Endothelial cell of umbilical vein (primary cell): ENCODE data around the gene MACROD2. TPM values are rescaled to one million over a fixed set of nuclear protein-coding genes. Genes with fewer than 3 reads are reported as not detected.

Experiments used
- BruUV-seq: library from RNA; stranded (reverse); fragments of 400-500 nt; replicated peaks from 2 replicates; lab custom pipeline; 2021; lab: Mats Ljungman, UMichigan
- CTCF ChIA-PET: fragments of 300-600, 350-600 bp; sonication (Branson Sonifier 250); formaldehyde crosslinking; loops from one replicate; lab custom pipeline; 2021; ENCODE audit warnings: antibody characterized with exemption, inconsistent platforms; lab: Charles Lee
- POLR2A ChIA-PET: fragments of 300-600, 350-600 bp; sonication (Branson Sonifier 250); formaldehyde crosslinking; loops from one replicate; lab custom pipeline; 2021; ENCODE audit warnings: antibody characterized with exemption, inconsistent platforms; lab: Charles Lee
- DNase-seq: peaks from one replicate; pipeline ENCODE4 v3.0.0-alpha.2; 2011; ENCODE audit warnings: low read depth, low spot score
- FAIRE-seq: peaks from 2 replicates; lab custom pipeline; 2011; peaks lifted over from hg19 to GRCh38; lab: Jason Lieb, UNC
- H2AFZ ChIP-seq: 2 replicates; pipeline ENCODE4 v1.6.0; 2012; ENCODE audit warnings: low read depth, low read length, control low read depth, inconsistent platforms
- H3K27ac ChIP-seq: 2 replicates; pipeline ENCODE4 v1.5.1; 2011; ENCODE audit warnings: low read depth, mild to moderate bottlenecking, control low read depth, low read length, moderate library complexity; ENCODE audit not compliant: insufficient read depth
- H3K27me3 ChIP-seq, 2 experiments: 2 replicates each; pipeline versions ENCODE4 v1.6.0 to v1.6.1; 2011; ENCODE audit warnings: low read length in 2 of 2, mixed read lengths in 1 of 2; ENCODE audit not compliant: control insufficient read depth in 2 of 2, insufficient read depth in 2 of 2
- H3K36me3 ChIP-seq, 2 experiments: 2 replicates in 1 of 2; 3 replicates in 1 of 2; pipeline ENCODE4 v1.5.1; 2011; ENCODE audit warnings: low read length in 2 of 2, mild to moderate bottlenecking in 1 of 2, moderate library complexity in 1 of 2; ENCODE audit not compliant: control insufficient read depth in 2 of 2, insufficient read depth in 2 of 2; ENCODE audit errors: extremely low read depth in 1 of 2
- H3K4me1 ChIP-seq: 3 replicates; pipeline ENCODE4 v1.5.1; 2011; ENCODE audit warnings: mild to moderate bottlenecking, low read length; ENCODE audit not compliant: control insufficient read depth, insufficient read depth; ENCODE audit errors: extremely low read depth
- H3K4me2 ChIP-seq: 2 replicates; pipeline ENCODE4 v1.6.1; 2011; ENCODE audit warnings: low read length, control low read depth, mixed read lengths; ENCODE audit not compliant: insufficient read depth
- H3K4me3 ChIP-seq, 3 experiments: fragments of 200-600 bp in 1 of 3; sonication (generic), shearing (Covaris generic) in 1 of 3; replicated peaks in 1 of 3; 2 replicates each; pipeline ENCODE4 v1.5.1; 2011 to 2016; ENCODE audit warnings: control low read depth in 3 of 3, low read length in 3 of 3, mild to moderate bottlenecking in 2 of 3, inconsistent platforms in 1 of 3, low read depth in 1 of 3, moderate library complexity in 1 of 3; ENCODE audit not compliant: insufficient read depth in 1 of 3
- H3K79me2 ChIP-seq: 2 replicates; pipeline ENCODE4 v1.6.0; 2012; ENCODE audit warnings: low read length, inconsistent platforms; ENCODE audit not compliant: control insufficient read depth, insufficient read depth
- H3K9ac ChIP-seq: replicated peaks from 2 replicates; pipeline ENCODE3; 2011; ENCODE audit warnings: low read length, control low read depth; ENCODE audit not compliant: insufficient read depth; ENCODE audit errors: extremely low read depth
- H3K9me1 ChIP-seq: replicated peaks from 3 replicates; pipeline ENCODE4 v1.6.0; 2011; ENCODE audit warnings: mild to moderate bottlenecking, low read length; ENCODE audit not compliant: control insufficient read depth, insufficient read depth; ENCODE audit errors: extremely low read depth
- H3K9me3 ChIP-seq: replicated peaks from 2 replicates; pipeline ENCODE4 v1.5.1; 2012; ENCODE audit warnings: low read length, inconsistent platforms; ENCODE audit not compliant: control insufficient read depth, insufficient read depth
- H4K20me1 ChIP-seq: replicated peaks from 2 replicates; pipeline ENCODE3; 2011; ENCODE audit warnings: mild to moderate bottlenecking, low read length; ENCODE audit not compliant: control insufficient read depth, insufficient read depth; ENCODE audit errors: extremely low read depth
- EZH2 ChIP-seq: IDR thresholded peaks from 2 replicates; pipeline ENCODE4 v1.6.1; 2012; ENCODE audit warnings: borderline replicate concordance, low read depth, mild to moderate bottlenecking, moderate library complexity, low read length, inconsistent platforms; ENCODE audit not compliant: severe bottlenecking
- FOS ChIP-seq: IDR thresholded peaks from 2 replicates; pipeline ENCODE4 v1.6.1; 2011; ENCODE audit warnings: mild to moderate bottlenecking, low read length, moderate library complexity, borderline replicate concordance; ENCODE audit not compliant: insufficient read depth
- GATA2 ChIP-seq: IDR thresholded peaks from 2 replicates; pipeline ENCODE4 v1.7.0; 2011; ENCODE audit warnings: low read depth, mild to moderate bottlenecking, moderate library complexity, mixed read lengths, low read length; ENCODE audit not compliant: insufficient read length, insufficient read depth
- JUN ChIP-seq: IDR thresholded peaks from 2 replicates; pipeline ENCODE4 v1.6.1; 2011; ENCODE audit warnings: borderline replicate concordance, low read depth; ENCODE audit not compliant: insufficient read length, insufficient read depth
- MYC ChIP-seq: IDR thresholded peaks from one replicate; pipeline ENCODE4 v1.6.1; 2011; ENCODE audit warnings: mild to moderate bottlenecking, low read depth, low read length
- POLR2A ChIP-seq: IDR thresholded peaks from 2 replicates; pipeline ENCODE4 v1.6.1; 2012; ENCODE audit warnings: low read depth, mild to moderate bottlenecking, control low read depth, low read length
- POLR2AphosphoS5 ChIP-seq: IDR thresholded peaks from 2 replicates; pipeline ENCODE4 v1.6.1; 2012; ENCODE audit warnings: low read depth, mild to moderate bottlenecking, control low read depth, low read length, moderate library complexity; ENCODE audit not compliant: insufficient read depth
- dilution Hi-C: fragments of 300-500 bp; cut with MboI; formaldehyde crosslinking; loops from one replicate; pipeline ENCODE4 v1.15.0; 2019; ENCODE audit warnings: low sequenced_read_pairs; ENCODE audit not compliant: extremely low pct_ligation_motif_present
- intact Hi-C: fragments of 100-400 bp; cut with micrococcal nuclease; formaldehyde crosslinking; loops from one replicate; pipeline ENCODE4 v1.10.0; 2022
- polyA plus RNA-seq, 4 experiments: library from polyadenylated mRNA; depleted of rRNA in 3 of 4; stranded (reverse) in 3 of 4; unstranded in 1 of 4; fragments of >200 nt; gene quantifications; 2 replicates each; pipeline versions ENCODE4 v1.2.1 to v1.2.3, GENCODE V29; 2011 to 2012; ENCODE audit warnings: missing spikeins in 1 of 4
- total RNA-seq: library from RNA; stranded (reverse); gene quantifications from 2 replicates; pipeline ENCODE4 v1.2.3, GENCODE V29; 2021
- TF ChIP-seq, protein P1 (sequence below): IDR thresholded peaks from 2 replicates; pipeline ENCODE4 v1.6.1; 2011; ENCODE audit not compliant: insufficient read depth, insufficient read length
- TF ChIP-seq, protein P2 (sequence below), 2 donors: IDR thresholded peaks; 1 replicate in 1 of 2; 2 replicates in 1 of 2; pipeline ENCODE4 v1.5.1; 2011; ENCODE audit warnings: low read length in 2 of 2, mild to moderate bottlenecking in 2 of 2, moderate library complexity in 2 of 2, control low read depth in 1 of 2, inconsistent platforms in 1 of 2, low read depth in 1 of 2; ENCODE audit not compliant: insufficient read depth in 1 of 2; ENCODE audit errors: extremely low read depth in 1 of 2

The MACROD2 gene
- total and polyA plus RNA-seq, 2 donors (not counting 3 experiments of a cell fraction or from before 2014, with no cell fraction given): 0.11 to 0.73 TPM

DNA sequence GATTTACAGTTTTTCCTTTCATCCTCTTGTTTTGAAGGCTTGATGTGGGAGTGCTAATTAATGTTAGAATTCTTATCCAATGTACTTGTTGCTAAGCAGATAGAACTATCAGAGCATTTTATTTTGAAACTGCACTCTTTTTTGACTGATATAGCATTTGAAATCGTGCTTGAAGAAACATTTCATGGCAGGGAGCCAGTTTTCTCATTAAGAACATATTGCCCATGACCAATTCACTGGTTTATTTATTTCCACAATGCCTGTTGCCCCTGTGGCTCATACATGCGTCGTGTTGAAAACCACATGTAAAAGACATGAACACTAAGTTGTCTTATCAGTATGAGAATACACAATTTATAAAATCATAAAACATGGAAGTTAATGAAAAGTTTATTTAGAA, 821.8 kb downstream of the MACROD2 start:
- no peaks in the 10 kb centered on the region for H3K9me1 ChIP-seq
- dilution Hi-C loops (no loop called here), intact Hi-C loops (no loop called here)
- H3K27me3 ChIP-seq: no peaks in the 10 kb centered on the region
- BruUV-seq: no TSS peak
- no peaks in the 10 kb centered on the region for H3K9me3 ChIP-seq
- H3K4me3 ChIP-seq: no peak overlapping the region
- H2AFZ ChIP-seq: no peak overlapping the region
- H3K4me1 ChIP-seq: no peaks in the 10 kb centered on the region
- no peak overlapping the region for H3K27ac ChIP-seq
- no peaks in the 10 kb centered on the region for H3K79me2 ChIP-seq
- TF ChIP-seq GATA2: no peak
- TF ChIP-seq FOS: no peak
- TF ChIP-seq MYC: no peak
- TF ChIP-seq EZH2: no peak
- no peak for TF ChIP-seq POLR2AphosphoS5
- TF ChIP-seq JUN: no peak
- no peak for TF ChIP-seq POLR2A
- TF ChIP-seq, protein P1, sequence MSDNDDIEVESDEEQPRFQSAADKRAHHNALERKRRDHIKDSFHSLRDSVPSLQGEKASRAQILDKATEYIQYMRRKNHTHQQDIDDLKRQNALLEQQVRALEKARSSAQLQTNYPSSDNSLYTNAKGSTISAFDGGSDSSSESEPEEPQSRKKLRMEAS: no peak
- TF ChIP-seq, protein P2, sequence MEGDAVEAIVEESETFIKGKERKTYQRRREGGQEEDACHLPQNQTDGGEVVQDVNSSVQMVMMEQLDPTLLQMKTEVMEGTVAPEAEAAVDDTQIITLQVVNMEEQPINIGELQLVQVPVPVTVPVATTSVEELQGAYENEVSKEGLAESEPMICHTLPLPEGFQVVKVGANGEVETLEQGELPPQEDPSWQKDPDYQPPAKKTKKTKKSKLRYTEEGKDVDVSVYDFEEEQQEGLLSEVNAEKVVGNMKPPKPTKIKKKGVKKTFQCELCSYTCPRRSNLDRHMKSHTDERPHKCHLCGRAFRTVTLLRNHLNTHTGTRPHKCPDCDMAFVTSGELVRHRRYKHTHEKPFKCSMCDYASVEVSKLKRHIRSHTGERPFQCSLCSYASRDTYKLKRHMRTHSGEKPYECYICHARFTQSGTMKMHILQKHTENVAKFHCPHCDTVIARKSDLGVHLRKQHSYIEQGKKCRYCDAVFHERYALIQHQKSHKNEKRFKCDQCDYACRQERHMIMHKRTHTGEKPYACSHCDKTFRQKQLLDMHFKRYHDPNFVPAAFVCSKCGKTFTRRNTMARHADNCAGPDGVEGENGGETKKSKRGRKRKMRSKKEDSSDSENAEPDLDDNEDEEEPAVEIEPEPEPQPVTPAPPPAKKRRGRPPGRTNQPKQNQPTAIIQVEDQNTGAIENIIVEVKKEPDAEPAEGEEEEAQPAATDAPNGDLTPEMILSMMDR (IDR thresholded peaks at IDR 0.05; ENCODE audit: extremely low read depth in 1 of 2, insufficient read depth in 1 of 2, low read depth in 1 of 2, low read length in 2 of 2): no peak
- H3K9ac ChIP-seq: no peak overlapping the region
- H4K20me1 ChIP-seq: no peaks in the 10 kb centered on the region
- H3K36me3 ChIP-seq: no peaks in the 10 kb centered on the region
- H3K4me2 ChIP-seq: no peak overlapping the region
- DNase-seq (no peak), FAIRE-seq (no peak)
- ChIA-PET CTCF (no interaction called here), POLR2A (no interaction called here)
